COLO668 (cell line): ENCODE measurements around the gene SPOCD1.
A peak's percentile ranks its signal among the peaks of the same experiment; 100 is the strongest.
"Not testable (repeated sequence)": the region's sequence is repeated elsewhere in the genome, so short reads cannot be mapped to it uniquely, and the experiment has no call there.

Source experiments
- DNase-seq: peaks from one replicate; lab custom pipeline; 2025; ENCODE audit not compliant: unreplicated experiment; lab: John Stamatoyannopoulos, UW

The SPOCD1 gene

DNA sequence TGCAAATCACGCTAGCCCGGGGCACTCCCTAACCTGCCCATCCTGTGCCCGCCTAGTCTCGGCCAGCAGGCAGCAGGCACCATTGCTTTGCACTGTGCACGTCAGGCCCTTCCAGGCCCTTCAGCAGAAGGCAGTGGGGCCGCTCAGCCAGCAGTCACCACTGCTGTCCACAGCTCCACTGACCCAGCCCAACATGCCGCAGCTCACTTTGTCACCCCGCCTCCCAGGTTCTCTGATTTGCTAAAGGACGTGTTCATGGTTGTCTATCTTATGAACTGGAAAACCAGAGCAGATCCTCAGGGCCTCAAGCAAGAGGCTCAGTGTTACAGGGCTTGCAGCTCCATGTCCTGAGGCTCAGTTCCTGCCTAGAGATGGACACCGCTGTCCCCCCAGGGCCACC is 14.2 kb upstream of the SPOCD1 start:
- DNase-seq: no peak

DNA sequence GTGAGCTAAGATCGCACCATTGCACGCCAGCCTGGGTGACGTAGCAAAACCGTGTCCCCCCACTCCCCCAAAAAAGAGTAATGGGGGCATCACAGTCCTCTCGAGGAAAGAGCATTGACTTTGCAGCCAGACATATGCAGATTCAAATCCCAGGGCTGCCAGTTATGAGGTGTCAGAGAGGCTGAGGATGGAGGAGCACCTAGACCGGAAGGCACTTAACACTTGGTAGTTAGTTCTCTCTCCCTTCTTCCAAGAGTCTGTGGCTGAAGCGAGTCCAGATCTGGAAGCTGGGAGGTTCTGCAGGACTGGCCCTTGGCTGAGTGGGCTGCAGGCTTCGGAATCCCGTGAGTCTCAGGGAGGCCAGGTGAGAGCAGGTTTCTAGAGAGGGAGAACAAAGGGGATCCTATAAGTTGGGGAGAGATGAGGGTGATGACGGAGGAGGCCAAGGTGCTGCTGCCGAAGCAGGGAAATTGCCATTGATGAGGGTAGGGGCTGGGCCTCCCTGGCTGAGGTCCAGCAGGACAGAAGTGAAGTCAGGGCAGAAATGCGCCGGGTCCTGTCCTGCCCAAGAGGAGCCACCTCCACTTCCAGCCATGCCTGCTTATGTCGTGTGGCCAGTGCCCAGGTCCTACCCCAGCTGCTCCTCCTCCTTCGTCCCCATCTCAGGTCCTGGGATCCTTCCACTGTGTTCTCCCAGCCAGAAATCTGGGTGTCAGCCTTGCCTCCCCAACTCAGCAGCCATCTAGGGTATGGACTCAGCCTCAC is 13.3 kb upstream of the SPOCD1 start:
- DNase-seq: no peak

DNA sequence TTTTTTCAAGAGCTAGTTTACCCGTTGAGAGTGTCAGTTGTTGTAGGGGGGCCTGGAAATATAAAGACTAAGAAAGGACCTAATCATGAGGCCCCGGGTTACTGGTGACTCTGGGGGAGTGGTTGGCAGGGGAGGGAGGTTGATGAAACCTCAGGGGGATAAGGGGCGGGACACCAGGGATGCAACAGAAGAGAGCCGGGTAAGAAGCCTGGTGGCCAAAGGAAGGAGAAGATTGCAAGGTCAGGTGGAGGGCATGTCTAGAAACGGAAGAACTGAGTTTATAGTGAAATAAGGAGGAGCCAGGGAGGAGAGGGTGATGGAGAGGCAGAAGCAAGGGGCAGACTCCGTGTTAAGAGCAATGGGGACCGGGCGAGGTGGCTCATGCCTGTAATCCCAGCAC is 12.5 kb upstream of the SPOCD1 start:
- DNase-seq: no peak

- DNase-seq: no peak
These were observed 8.0 kb upstream of the SPOCD1 start for GRCh38 chr1:31823780-31824179.

DNA sequence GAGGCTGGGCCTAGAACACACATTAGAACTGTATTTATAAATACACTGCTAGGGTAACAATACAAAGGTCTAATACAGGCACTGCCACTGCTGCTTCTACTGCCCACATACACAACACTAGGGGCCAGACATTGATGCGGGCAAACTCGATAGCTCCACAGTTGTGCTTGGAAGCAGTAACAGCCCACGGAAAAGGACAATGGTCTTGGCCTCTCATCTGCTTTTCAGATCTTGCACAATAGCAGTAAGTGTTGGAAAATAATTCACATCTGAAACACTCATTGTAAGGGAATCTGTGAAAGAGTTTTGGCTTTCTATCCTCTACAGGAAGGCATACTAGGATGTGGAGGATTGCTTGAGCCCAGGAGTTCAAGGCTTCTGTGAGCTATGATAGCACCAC is 6.9 kb upstream of the SPOCD1 start:
- no peak for DNase-seq

DNA sequence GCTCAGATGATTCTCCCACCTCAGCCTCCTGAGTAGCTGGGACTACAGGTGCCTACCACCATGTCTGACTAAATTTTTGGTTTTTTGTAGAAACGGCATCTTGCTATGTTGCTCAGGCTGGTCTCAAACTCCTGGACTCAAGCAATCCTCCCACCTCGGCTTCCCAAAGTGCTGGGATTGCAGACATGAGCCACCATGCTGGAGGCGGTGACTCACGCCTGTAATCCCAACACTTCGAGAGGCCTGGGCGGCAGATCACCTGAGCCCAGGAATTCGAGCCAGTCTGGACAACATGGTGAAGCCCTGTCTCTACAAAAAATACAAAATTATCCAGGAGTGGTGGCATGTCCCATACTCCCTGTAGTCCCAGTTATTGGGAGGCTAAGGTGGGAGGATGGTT is 4.4 kb upstream of the SPOCD1 start:
- not testable (repeated sequence) for DNase-seq

- no peak for DNase-seq
These were observed 2.4 kb upstream of the SPOCD1 start for GRCh38 chr1:31818206-31818605.

GRCh38 chr1:31816947-31817346 is 1.1 kb upstream of the SPOCD1 start:
- DNase-seq: not testable (repeated sequence)

DNA sequence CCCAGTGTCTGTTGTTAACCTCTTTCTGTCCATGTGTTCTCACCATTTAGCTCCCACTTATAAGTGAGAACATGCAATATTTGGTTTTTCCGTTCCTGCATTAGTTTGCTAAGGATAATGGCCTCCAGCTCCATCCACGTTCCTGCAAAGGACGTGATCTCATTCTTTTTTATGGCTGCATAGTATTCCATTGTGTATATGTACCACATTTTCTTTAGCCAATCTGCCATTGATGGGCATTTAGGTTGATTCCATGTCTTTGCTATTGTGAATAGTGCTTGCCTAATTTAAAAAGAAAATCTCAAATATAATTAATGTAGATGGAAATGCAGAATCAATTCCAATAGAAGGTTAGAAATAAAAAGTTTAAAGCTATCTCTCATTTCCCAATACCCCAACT is 679 bp upstream of the SPOCD1 start:
- not testable (repeated sequence) for DNase-seq

DNA sequence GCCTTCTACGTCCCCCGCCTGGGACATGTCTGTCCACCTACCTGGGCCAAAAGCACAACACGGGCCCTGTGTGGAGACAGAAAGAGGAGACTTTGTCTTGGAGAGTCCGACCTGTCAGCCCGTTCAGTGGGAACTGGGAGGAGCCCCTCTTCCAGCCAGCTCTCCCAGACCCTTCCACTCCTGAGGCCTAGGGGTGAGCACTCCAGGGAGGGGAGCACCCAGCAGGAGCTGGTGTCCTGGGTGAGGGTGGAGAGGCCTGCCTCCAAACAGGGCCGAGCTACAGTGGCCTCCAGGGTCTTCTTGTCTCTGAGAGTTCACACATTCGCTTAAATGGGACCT is 546 bp downstream of the SPOCD1 start:
- DNase-seq: no peak

DNA sequence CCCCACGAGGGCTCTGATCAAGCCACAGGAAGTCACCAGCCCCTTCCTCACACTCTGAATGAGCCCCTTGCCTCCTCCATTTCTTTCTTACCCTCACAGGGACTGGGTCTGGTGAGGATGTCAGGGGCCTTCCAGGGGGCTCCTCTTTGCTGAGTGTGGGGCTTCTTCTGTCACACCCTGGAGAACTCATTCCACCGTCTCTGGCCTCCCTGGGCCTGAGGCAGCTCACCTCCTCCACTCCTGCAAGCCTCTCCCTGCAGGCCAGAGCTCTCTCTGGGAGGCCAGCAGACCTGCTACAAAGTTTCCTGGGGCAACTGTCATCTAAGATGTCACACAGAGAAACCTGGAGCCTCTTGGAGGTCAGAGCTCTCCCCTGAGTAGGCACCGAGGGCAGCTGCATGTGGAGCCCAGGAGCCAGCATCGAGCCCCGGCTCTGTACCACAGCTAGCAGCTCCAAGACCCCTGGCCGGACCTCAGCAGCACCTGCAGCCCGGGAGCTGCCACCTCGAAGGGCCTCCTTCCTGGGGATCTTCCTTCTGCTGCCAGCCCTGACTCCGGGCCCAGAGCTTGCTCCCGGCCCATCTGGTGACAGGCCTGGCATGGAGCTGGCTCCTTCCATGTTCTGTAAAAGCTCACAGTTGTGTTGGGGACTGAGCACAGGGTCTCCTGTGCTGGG is 1.1 kb downstream of the SPOCD1 start:
- no peak for DNase-seq

GRCh38 chr1:31814041-31814511 is 1.7 kb downstream of the SPOCD1 start:
- DNase-seq: no peak

DNA sequence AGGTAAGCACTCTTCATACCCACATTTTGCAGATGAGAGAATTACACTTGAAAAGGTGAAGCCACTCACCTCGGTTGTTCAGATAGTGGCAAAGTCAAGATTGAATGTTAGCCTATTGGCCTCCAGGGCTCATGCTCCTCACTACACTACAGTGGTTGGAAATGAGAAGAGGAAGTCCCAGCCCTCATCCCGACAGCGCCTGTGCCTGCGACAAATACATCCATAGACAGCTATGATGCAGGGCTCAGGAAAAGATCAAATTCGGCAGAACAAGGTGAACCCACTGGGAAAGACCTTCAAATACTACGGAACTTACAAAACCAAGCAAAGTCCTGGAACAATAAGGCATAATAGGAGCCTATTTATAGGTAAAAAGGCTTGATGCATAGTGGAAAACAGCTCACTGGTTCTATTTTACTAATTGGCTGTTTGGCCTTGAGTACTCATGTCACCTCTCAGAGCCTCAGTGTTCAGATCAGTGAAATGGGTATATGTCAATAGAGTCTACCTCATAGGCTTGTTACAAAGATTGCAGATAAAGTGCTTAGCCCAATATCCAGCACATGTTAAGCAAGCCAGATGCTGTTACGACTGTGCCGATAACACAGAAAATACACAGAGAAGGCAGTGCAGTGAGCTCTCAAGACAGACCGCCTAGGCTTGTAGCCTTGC is 3.5 kb downstream of the SPOCD1 start:
- DNase-seq: no peak

DNA sequence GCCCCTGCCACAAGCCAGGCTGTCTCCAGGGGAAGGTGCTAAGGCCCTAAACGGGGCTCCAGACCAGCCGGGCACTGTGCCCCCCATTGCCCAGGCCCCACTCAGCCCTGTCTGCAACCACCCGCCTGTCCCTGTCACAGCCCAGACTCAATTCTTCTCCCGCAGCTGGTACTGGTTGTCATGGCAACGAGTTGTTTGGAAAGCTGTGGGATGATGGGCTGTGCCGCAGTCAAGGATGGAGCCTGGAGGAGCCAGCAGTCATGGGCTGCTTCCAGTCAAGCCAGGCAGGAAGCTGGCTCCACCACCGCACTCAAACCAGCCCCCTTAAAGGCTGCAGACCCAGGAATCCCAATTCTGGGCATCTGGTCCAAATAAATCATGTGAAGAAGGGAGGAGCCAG is 4.2 kb downstream of the SPOCD1 start:
- DNase-seq: peak; percentile 38

GRCh38 chr1:31809698-31810097 is 6.1 kb downstream of the SPOCD1 start:
- no peak for DNase-seq

- DNase-seq: no peak
These were observed 8.4 kb downstream of the SPOCD1 start for GRCh38 chr1:31807273-31808048.

DNA sequence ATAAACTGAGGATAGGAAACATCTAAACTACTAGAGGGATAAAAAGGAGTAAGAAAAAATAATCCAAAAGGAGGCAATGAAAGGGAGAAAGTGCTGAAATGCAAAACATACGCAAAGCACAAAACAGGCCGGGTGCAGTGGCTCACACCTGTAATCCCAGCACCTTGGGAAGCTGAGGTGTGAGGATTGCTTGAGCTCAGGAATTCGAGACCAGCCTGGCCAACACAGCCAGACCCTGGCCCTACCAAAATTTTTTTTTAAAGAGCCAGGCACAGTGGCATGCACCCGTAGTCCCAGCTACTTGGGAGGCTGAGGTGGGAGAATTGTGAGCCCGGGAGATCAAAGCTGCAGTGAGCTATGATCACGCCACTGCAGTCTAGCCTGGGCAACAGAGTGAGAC is 10.5 kb downstream of the SPOCD1 start:
- DNase-seq: no peak

- no peak for DNase-seq
These were observed 11.7 kb downstream of the SPOCD1 start for GRCh38 chr1:31804098-31804497.

DNA sequence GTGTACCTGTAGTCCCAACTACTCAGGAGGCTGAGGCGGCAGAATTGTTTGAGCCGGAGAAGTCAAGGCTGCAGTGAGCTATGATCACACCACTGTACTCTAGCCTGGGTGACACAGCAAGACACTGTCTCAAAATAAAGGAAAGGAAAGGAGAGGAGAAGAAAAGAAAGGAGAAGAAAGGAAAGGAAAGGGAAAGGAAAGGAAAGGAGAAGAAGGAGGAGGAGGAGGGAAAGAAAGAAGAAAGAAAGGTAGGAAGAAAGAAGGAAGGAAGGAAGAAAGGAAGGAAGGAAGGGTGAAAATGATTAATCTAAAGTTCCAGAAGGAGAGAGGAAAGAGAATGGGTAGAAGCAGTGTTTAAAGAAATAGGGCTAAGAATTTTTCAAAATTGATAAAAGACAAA is 12.2 kb downstream of the SPOCD1 start:
- DNase-seq: no peak

DNA sequence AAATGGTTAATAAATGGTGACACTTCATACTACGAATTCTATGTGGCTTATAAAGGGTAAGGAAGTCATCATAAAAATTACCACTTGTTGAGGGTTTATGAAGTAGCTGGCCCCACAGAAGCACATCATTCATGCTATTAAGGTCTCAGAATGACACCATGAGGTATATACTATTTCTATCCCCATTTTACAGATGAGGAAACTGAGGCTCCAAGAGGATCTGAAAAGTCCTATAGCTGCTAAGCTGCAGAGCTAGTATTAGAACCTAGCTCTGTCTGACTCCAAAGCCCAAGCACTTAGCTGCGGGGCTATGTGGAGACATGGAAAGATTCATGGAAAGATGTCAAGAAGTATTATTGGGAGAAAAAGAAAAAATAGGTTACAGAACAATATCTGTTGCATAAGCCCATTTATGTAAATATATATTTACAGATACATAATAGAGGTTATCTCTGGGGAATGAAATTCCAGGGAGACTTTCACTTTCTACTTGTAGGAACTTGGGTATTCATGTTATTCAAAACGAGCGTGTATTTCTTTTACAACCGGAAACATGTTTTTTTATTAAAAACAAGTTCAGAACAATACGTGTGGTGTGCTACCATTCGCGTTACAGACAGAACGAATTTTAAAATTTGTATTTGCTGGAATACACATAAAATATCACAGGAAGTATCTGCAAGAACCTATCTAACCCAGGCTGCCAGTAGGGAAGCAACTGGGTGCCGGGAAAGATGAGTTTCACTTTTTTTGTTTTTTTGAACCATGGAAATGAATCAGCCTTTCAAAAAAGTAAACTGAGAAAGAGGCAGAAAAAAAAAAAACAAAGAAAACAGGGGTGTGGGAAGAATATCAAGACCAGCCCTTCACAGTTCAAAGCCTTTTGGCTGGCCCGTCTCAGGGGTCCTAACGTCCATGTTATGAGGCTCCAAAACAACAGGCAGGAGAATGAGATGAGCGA is 13.4 kb downstream of the SPOCD1 start:
- no peak for DNase-seq
